HCT116 (cell line): ENCODE results near the gene RPH3AL. TPM values are rescaled to one million over a fixed set of nuclear protein-coding genes. Genes with fewer than 3 reads are reported as not detected.

ENCODE experiments used
- ATAC-seq: fragments of 200-7000 bp; cut with Tn5 transposase; 2 replicates; pipeline ENCODE4 v1.9.1; 2020; ENCODE audit warnings: mild to moderate bottlenecking, moderate library complexity
- BruUV-seq: library from RNA; stranded (reverse); fragments of 400-500 nt; replicated peaks from 2 replicates; lab custom pipeline; 2021; lab: Mats Ljungman, UMichigan
- CTCF ChIA-PET: fragments of 300-600 bp; sonication (Branson Sonifier 250); formaldehyde crosslinking; loops from one replicate; lab custom pipeline; 2021; ENCODE audit warnings: antibody characterized with exemption; lab: Charles Lee
- POLR2A ChIA-PET: fragments of 300-600, 350-600 bp; sonication (Branson Sonifier 250); formaldehyde crosslinking; loops from one replicate; lab custom pipeline; 2021; ENCODE audit warnings: antibody characterized with exemption; lab: Charles Lee
- RAD21 ChIA-PET, 2 experiments: fragments of 300-600 bp; sonication (Branson Sonifier 250); formaldehyde crosslinking; loops; one replicate each; lab custom pipeline; 2023; ENCODE audit warnings: low total read pairs in 2 of 2; ENCODE audit not compliant: uncharacterized antibody in 2 of 2, unreplicated experiment in 2 of 2, low non-redundant PET in 1 of 2; lab: Charles Lee
- DNase-seq: peaks from one replicate; pipeline ENCODE4 v3.0.0-alpha.2; 2010; ENCODE audit warnings: low read depth, low spot score
- H2AFZ ChIP-seq: fragments of 200-600 bp; shearing (Covaris generic), sonication (generic); 2 replicates; pipeline ENCODE4 v1.6.1; 2017; ENCODE audit warnings: low read depth, mixed run types, mixed read lengths, antibody characterized with exemption, low read length; ENCODE audit not compliant: poor library complexity, severe bottlenecking
- H3K27ac ChIP-seq: 2 replicates; pipeline ENCODE4 v1.5.1; 2012; ENCODE audit warnings: low read depth, low read length
- H3K27me3 ChIP-seq: fragments of 200-600 bp; sonication (generic); 2 replicates; pipeline ENCODE4 v1.6.1; 2016; ENCODE audit warnings: mixed run types, low read length, mixed read lengths; ENCODE audit not compliant: insufficient read depth
- H3K36me3 ChIP-seq, 2 experiments: fragments of 200-500 bp in 1 of 2; fragments of 200-600 bp in 1 of 2; sonication (Bioruptor generic) in 1 of 2; sonication (generic) in 1 of 2; 2 replicates each; pipeline versions ENCODE4 v1.5.1 to v1.6.1; 2014 to 2016; ENCODE audit warnings: low read length in 2 of 2, inconsistent platforms in 1 of 2, mixed read lengths in 1 of 2, mixed run types in 1 of 2; ENCODE audit not compliant: insufficient read depth in 2 of 2, control insufficient read depth in 1 of 2
- H3K4me1 ChIP-seq, 2 experiments: fragments of 200-600 bp in 1 of 2; sonication (generic) in 1 of 2; 2 replicates each; pipeline versions ENCODE4 v1.5.1 to v1.6.1; 2012 to 2017; ENCODE audit warnings: low read length in 2 of 2, inconsistent platforms in 1 of 2, mild to moderate bottlenecking in 1 of 2, mixed read lengths in 1 of 2, mixed run types in 1 of 2, moderate library complexity in 1 of 2; ENCODE audit not compliant: insufficient read depth in 2 of 2, control insufficient read depth in 1 of 2
- H3K4me2 ChIP-seq: fragments of 200-600 bp; sonication (generic); 2 replicates; pipeline ENCODE4 v1.6.1; 2017; ENCODE audit warnings: mixed run types, low read length, mixed read lengths
- H3K4me3 ChIP-seq, 2 experiments: fragments of 200-600 bp in 1 of 2; sonication (generic) in 1 of 2; replicated peaks in 1 of 2; 2 replicates each; pipeline ENCODE4 v1.5.1; 2011 to 2016; ENCODE audit warnings: low read length in 2 of 2, control low read depth in 1 of 2, low read depth in 1 of 2, mild to moderate bottlenecking in 1 of 2, mixed read lengths in 1 of 2, mixed run types in 1 of 2
- H3K79me2 ChIP-seq: fragments of 200-600 bp; sonication (generic); 2 replicates; pipeline ENCODE4 v1.6.1; 2017; ENCODE audit warnings: mild to moderate bottlenecking, mixed run types, low read length, moderate library complexity, mixed read lengths; ENCODE audit not compliant: insufficient read depth
- H3K9ac ChIP-seq: fragments of 200-600 bp; sonication (generic); 2 replicates; pipeline ENCODE4 v1.6.1; 2016; ENCODE audit warnings: low read length, mixed read lengths
- H3K9me2 ChIP-seq: fragments of 200-600 bp; sonication (generic), shearing (Covaris generic); 2 replicates; pipeline ENCODE4 v1.6.1; 2017; ENCODE audit warnings: mixed run types, mild to moderate bottlenecking, moderate library complexity; ENCODE audit not compliant: insufficient read depth
- H3K9me3 ChIP-seq, 2 experiments: fragments of 200-500 bp in 1 of 2; fragments of 200-600 bp in 1 of 2; sonication (Bioruptor generic) in 1 of 2; sonication (generic) in 1 of 2; 2 replicates each; pipeline ENCODE4 v1.6.1; 2014 to 2017; ENCODE audit warnings: low read length in 2 of 2, mixed read lengths in 2 of 2, inconsistent platforms in 1 of 2, low read depth in 1 of 2, mild to moderate bottlenecking in 1 of 2, mixed run types in 1 of 2, moderate library complexity in 1 of 2; ENCODE audit not compliant: control insufficient read depth in 1 of 2, insufficient read depth in 1 of 2
- H4K20me1 ChIP-seq: fragments of 200-600 bp; sonication (generic), shearing (Covaris generic); 2 replicates; pipeline ENCODE4 v1.6.1; 2017; ENCODE audit warnings: mixed run types, mild to moderate bottlenecking, moderate library complexity; ENCODE audit not compliant: insufficient read depth
- CBX3 ChIP-seq: IDR thresholded peaks from 2 replicates; pipeline ENCODE4 v1.6.1; 2012; ENCODE audit warnings: low read depth
- EZH2 ChIP-seq: fragments of 200-600 bp; sonication (generic); IDR thresholded peaks from 2 replicates; pipeline ENCODE4 v1.6.1; 2017; ENCODE audit warnings: antibody characterized with exemption, mixed run types
- EZH2phosphoT487 ChIP-seq: fragments of 200-600 bp; IDR thresholded peaks from 2 replicates; pipeline ENCODE4 v1.6.1; 2018; ENCODE audit warnings: antibody characterized with exemption, borderline replicate concordance
- FOSL1 ChIP-seq: IDR thresholded peaks from 2 replicates; pipeline ENCODE4 v1.6.1; 2012; ENCODE audit warnings: low read depth
- SIN3A ChIP-seq: IDR thresholded peaks from 2 replicates; pipeline ENCODE4 v1.6.1; 2012; ENCODE audit warnings: low read depth
- SP1 ChIP-seq: IDR thresholded peaks from 2 replicates; pipeline ENCODE4 v1.6.1; 2012; ENCODE audit warnings: low read depth
- SRF ChIP-seq: IDR thresholded peaks from 2 replicates; pipeline ENCODE4 v1.6.1; 2012; ENCODE audit warnings: low read depth
- YY1 ChIP-seq: IDR thresholded peaks from 2 replicates; pipeline ENCODE4 v1.6.1; 2011; ENCODE audit warnings: low read length, low read depth, moderate library complexity, mild to moderate bottlenecking; ENCODE audit not compliant: insufficient replicate concordance; ENCODE audit errors: extremely low read depth
- intact Hi-C: fragments of 100-400 bp; cut with micrococcal nuclease; formaldehyde crosslinking; loops from 2 replicates; pipeline ENCODE4 v1.10.0; 2022
- total RNA-seq: library from RNA; stranded (reverse); gene quantifications from one replicate; pipeline ENCODE4 v1.2.1, GENCODE V29; 2021; ENCODE audit not compliant: unreplicated experiment
- TF ChIP-seq, protein P1 (sequence below), 3 experiments: fragments of 200-600 bp in 1 of 3; sonication (generic) in 1 of 3; IDR thresholded peaks in 2 of 3; conservative IDR thresholded peaks in 1 of 3; 2 replicates each; pipeline ENCODE4 v1.5.1; 2012 to 2017; ENCODE audit warnings: low read depth in 2 of 3, low read length in 2 of 3, antibody characterized with exemption in 1 of 3, borderline replicate concordance in 1 of 3, control low read depth in 1 of 3, mild to moderate bottlenecking in 1 of 3, mixed read lengths in 1 of 3, mixed run types in 1 of 3, moderate library complexity in 1 of 3; ENCODE audit not compliant: insufficient read depth in 1 of 3

Gene RPH3AL
- total RNA-seq, 1 experiment from 2014 or later = 17.0 TPM

DNA sequence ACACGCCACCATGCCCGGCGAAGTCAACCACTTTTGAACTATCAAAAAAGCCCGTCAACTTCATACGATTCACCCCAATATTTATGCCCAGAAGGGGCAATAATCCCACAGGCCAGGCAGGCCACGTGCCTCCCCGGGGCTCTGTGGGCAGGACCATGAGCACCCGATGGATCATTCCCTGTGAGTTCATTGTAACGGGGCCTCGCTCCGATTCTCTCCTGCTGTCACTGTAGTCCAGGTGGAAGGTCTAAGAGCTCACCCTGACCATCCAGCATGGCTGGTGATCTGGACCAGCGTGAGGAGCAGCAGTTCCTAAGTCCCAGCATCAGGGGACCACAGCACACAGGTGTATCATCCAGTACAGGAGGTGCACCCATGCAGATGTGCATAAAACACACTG is 93.7 kb downstream of the RPH3AL start:
- ChIA-PET POLR2A (no interaction called here), CTCF (no interaction called here)

DNA sequence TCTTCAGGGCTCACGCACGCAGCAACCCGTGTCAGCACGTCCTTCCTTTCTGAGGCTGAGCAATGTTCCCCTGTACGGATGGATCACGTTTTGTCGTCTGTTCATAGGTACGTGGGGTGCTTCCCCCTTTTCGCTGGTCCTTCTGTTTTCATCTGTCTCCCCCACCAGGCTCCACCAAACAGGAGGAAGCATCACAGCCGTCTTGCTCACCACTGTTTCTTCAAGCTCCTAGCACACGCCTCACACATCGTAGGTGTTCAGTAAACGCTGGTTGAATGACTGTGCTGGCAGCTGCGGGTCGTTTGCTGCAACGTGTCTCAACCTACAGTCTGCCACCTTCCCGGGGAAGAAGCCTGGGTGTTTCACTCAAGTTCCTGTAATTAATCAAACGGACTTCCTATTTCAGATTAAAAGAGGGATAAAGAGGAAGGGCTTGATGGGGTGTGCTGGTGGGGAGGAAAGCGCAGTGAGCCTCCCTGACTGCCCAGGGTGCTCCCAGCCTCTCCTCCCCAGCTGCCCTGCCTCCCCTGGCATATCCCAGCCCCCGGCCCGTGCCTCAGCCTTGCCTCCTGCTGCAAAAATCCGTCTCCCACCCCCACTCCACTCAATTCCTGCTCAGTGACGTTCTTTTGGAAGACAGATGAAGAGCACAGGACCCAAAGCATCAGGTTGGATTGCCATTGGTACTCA is 94.4 kb downstream of the RPH3AL start:
- ChIA-PET RAD21 (no interaction called here), POLR2A (no interaction called here), CTCF (no interaction called here)
- Histone ChIP-seq H3K27ac (no peak overlapping the region), H3K9me3 (no peaks in the 10 kb centered on the region), H2AFZ (no peak overlapping the region), H3K79me2 (no peaks in the 10 kb centered on the region), H3K4me2 (no peak overlapping the region), H3K36me3 (no peaks in the 10 kb centered on the region), H3K27me3 (no peaks in the 10 kb centered on the region), H3K4me1 (no peaks in the 10 kb centered on the region), H3K4me3 (no peak overlapping the region), H4K20me1 (no peaks in the 10 kb centered on the region), H3K9ac (no peak overlapping the region), H3K9me2 (no peaks in the 10 kb centered on the region)
- ATAC-seq = no peak
- intact Hi-C loops = no loop called here
- BruUV-seq = no TSS peak
- DNase-seq = no peak
- TF ChIP-seq FOSL1 (no peak), SRF (no peak), SP1 (no peak), EZH2 (no peak), SIN3A (no peak), EZH2phosphoT487 (no peak), YY1 (no peak), CBX3 (no peak)
- TF ChIP-seq, protein P1, sequence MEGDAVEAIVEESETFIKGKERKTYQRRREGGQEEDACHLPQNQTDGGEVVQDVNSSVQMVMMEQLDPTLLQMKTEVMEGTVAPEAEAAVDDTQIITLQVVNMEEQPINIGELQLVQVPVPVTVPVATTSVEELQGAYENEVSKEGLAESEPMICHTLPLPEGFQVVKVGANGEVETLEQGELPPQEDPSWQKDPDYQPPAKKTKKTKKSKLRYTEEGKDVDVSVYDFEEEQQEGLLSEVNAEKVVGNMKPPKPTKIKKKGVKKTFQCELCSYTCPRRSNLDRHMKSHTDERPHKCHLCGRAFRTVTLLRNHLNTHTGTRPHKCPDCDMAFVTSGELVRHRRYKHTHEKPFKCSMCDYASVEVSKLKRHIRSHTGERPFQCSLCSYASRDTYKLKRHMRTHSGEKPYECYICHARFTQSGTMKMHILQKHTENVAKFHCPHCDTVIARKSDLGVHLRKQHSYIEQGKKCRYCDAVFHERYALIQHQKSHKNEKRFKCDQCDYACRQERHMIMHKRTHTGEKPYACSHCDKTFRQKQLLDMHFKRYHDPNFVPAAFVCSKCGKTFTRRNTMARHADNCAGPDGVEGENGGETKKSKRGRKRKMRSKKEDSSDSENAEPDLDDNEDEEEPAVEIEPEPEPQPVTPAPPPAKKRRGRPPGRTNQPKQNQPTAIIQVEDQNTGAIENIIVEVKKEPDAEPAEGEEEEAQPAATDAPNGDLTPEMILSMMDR (IDR thresholded peaks at IDR 0.05 in 2 of 3, conservative IDR thresholded peaks at IDR 0.05 in 1 of 3; ENCODE audit: borderline replicate concordance in 1 of 3, insufficient read depth in 1 of 3, low read depth in 2 of 3, low read length in 2 of 3) = no peak

More for the DNA sequence above, 93.7 kb downstream of the RPH3AL start:
- no peaks in the 10 kb centered on the region for H4K20me1 ChIP-seq
- H3K9me3 ChIP-seq = no peaks in the 10 kb centered on the region
- ATAC-seq = no peak
- H3K79me2 ChIP-seq = no peaks in the 10 kb centered on the region
- DNase-seq = no peak
- H3K36me3 ChIP-seq = peaks cover 0 to 6% of the 10 kb centered on the region in 2 experiments; a peak in 1 of 4 replicates
- no peak overlapping the region for H3K4me2 ChIP-seq
- no peaks in the 10 kb centered on the region for H3K9me2 ChIP-seq
- H3K9ac ChIP-seq = no peak overlapping the region
- BruUV-seq = no TSS peak
- RAD21 ChIA-PET = no interaction called here
- intact Hi-C loops = no loop called here
- no peak for TF ChIP-seq SP1
- no peak overlapping the region for H3K4me3 ChIP-seq
- H3K4me1 ChIP-seq = no peaks in the 10 kb centered on the region
- H3K27ac ChIP-seq = no peak overlapping the region
- no peaks in the 10 kb centered on the region for H3K27me3 ChIP-seq
- H2AFZ ChIP-seq = no peak overlapping the region
